Hematopoietic multipotent progenitor cell (in vitro differentiated cells): ENCODE results near the gene MAP1A. TPM values are rescaled to one million over a fixed set of nuclear protein-coding genes. Genes with fewer than 3 reads are reported as not detected.
"Not testable (repeated sequence)": the region's sequence is repeated elsewhere in the genome, so short reads cannot be mapped to it uniquely, and the experiment has no call there.

Source experiments
- DNase-seq, 3 donors: peaks; one replicate each; pipeline ENCODE4 v3.0.0-alpha.2; 2011 to 2015; ENCODE audit warnings: low read depth in 2 of 3, low spot score in 2 of 3
- total RNA-seq: library from RNA; depleted of rRNA; stranded (reverse); fragments of >200 nt; gene quantifications from one replicate; pipeline ENCODE4 v1.2.3, GENCODE V29; 2012

Gene MAP1A
- total RNA-seq, 1 donor, result 21.8 TPM

- DNase-seq, result no peak
Measured at GRCh38 chr15:43528542-43529007, 11.2 kb downstream of the MAP1A start.

GRCh38 chr15:43529141-43529540, 11.7 kb downstream of the MAP1A start:
- DNase-seq, result no peak

GRCh38 chr15:43529587-43530345, 12.4 kb downstream of the MAP1A start:
- DNase-seq, result no peak

GRCh38 chr15:43531018-43531670, 13.7 kb downstream of the MAP1A start:
- DNase-seq, result no peak

GRCh38 chr15:43532826-43533225, 15.4 kb downstream of the MAP1A start:
- not testable (repeated sequence) for DNase-seq

GRCh38 chr15:43534897-43535296, 17.5 kb downstream of the MAP1A start:
- no peak for DNase-seq

GRCh38 chr15:43538091-43538490, 20.7 kb downstream of the MAP1A start:
- DNase-seq, result no peak

- DNase-seq, result no peak
Measured at GRCh38 chr15:43541785-43542184, 24.4 kb downstream of the MAP1A start.

GRCh38 chr15:43544266-43544665, 26.9 kb downstream of the MAP1A start:
- no peak for DNase-seq

GRCh38 chr15:43545426-43545825, 28.0 kb downstream of the MAP1A start:
- DNase-seq, result no peak

GRCh38 chr15:43547539-43547938, 30.1 kb downstream of the MAP1A start:
- no peak for DNase-seq

- DNase-seq, result no peak
Measured at GRCh38 chr15:43550527-43551363, 33.3 kb downstream of the MAP1A start.

- DNase-seq, result no peak
Measured at GRCh38 chr15:43552256-43552655, 34.8 kb downstream of the MAP1A start.

GRCh38 chr15:43552986-43553385, 35.6 kb downstream of the MAP1A start:
- DNase-seq, result no peak

- DNase-seq, result not testable (repeated sequence)
Measured at GRCh38 chr15:43562753-43563152, 45.3 kb downstream of the MAP1A start.

- DNase-seq, result not testable (repeated sequence)
Measured at GRCh38 chr15:43563793-43564192, 46.4 kb downstream of the MAP1A start.

- not testable (repeated sequence) for DNase-seq
Measured at GRCh38 chr15:43566615-43567014, 49.2 kb downstream of the MAP1A start.

- not testable (repeated sequence) for DNase-seq
Measured at GRCh38 chr15:43574607-43575006, 57.2 kb downstream of the MAP1A start.
